WI38 (cell line): ENCODE results near the gene TUBA4B.
A peak's percentile ranks its signal among the peaks of the same experiment; 100 is the strongest.

Source experiments
- H3K4me3 ChIP-seq: 2 replicates; pipeline ENCODE4 v1.5.1; 2011; ENCODE audit warnings: low read depth, mild to moderate bottlenecking, control low read depth, low read length
- TF ChIP-seq, protein P1 (sequence below): IDR thresholded peaks from 2 replicates; pipeline ENCODE4 v1.5.1; 2012; ENCODE audit warnings: low read depth, mild to moderate bottlenecking, control low read depth, low read length

Gene TUBA4B

DNA sequence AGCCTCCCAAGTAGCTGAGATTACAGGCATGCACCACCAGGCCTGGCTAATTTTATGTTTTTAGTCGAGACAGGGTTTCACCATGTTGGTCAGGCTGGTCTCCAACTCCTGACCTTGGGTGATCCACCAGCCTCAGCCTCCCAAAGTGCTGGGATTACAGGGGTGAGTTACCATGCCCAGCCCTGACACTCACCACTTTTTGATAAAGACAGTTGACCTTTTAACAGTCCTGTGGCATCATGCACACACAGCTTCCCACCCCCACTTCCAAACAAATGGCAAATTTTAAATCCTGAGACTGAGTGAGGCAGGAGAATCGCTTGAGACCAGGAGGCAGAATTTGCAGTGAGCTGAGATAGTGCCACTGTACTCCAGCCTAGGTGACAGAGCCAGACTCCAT lies 20.0 kb downstream of the TUBA4B start:
- H3K4me3 ChIP-seq: no peak overlapping the region
- TF ChIP-seq, protein P1, sequence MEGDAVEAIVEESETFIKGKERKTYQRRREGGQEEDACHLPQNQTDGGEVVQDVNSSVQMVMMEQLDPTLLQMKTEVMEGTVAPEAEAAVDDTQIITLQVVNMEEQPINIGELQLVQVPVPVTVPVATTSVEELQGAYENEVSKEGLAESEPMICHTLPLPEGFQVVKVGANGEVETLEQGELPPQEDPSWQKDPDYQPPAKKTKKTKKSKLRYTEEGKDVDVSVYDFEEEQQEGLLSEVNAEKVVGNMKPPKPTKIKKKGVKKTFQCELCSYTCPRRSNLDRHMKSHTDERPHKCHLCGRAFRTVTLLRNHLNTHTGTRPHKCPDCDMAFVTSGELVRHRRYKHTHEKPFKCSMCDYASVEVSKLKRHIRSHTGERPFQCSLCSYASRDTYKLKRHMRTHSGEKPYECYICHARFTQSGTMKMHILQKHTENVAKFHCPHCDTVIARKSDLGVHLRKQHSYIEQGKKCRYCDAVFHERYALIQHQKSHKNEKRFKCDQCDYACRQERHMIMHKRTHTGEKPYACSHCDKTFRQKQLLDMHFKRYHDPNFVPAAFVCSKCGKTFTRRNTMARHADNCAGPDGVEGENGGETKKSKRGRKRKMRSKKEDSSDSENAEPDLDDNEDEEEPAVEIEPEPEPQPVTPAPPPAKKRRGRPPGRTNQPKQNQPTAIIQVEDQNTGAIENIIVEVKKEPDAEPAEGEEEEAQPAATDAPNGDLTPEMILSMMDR: no peak

DNA sequence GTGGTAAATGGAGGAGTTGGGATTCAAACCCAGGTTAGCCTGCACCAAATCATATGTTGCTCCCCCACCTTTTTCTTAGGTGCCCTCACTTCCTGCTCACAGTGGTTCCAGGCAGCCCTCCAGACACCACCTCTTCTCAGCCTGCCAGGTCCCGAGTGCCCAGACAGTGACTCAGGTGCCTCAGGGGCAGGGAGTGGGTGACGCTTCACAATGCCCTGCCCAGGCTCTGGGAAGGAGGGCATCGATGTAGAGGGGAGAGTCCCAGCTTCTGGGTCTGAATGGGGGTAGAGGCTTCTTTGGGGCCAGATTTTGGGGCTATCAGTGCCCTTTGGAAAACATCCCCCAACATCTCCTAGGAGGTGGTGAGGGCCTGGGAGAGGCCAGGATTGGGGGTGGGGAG lies 20.9 kb downstream of the TUBA4B start:
- H3K4me3 ChIP-seq: no peak overlapping the region
- TF ChIP-seq, protein P1: no peak

DNA sequence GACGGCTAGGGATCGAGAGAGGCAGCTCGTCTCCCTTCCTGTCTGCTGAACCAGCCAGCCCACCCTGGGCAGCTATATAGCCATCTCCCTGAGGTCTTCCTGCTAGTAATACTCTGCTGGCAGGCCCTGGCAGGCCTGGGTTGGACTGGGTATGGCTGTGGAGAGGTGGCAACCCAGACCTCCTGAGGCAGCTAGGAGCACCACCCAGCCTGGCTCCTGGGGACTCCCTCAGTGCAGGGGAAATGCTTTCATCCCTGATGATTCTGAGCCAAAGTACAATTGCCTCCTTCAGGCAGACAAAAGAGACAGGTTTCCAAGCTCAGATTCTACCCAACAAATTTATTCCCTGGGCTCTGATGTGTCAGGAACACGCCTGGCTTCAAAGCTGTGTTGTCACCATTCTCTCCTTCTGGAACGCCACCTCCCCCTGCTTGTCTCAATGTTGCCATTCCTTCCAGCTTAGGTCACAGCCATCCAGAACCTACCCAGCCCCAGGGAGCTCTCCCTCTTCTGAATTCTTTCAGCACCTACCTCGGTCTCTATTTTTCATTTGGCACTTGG lies 21.4 kb downstream of the TUBA4B start:
- TF ChIP-seq, protein P1: no peak
- H3K4me3 ChIP-seq: peak overlapping the region; percentile 1; the same call in 1 of the 2 replicates

DNA sequence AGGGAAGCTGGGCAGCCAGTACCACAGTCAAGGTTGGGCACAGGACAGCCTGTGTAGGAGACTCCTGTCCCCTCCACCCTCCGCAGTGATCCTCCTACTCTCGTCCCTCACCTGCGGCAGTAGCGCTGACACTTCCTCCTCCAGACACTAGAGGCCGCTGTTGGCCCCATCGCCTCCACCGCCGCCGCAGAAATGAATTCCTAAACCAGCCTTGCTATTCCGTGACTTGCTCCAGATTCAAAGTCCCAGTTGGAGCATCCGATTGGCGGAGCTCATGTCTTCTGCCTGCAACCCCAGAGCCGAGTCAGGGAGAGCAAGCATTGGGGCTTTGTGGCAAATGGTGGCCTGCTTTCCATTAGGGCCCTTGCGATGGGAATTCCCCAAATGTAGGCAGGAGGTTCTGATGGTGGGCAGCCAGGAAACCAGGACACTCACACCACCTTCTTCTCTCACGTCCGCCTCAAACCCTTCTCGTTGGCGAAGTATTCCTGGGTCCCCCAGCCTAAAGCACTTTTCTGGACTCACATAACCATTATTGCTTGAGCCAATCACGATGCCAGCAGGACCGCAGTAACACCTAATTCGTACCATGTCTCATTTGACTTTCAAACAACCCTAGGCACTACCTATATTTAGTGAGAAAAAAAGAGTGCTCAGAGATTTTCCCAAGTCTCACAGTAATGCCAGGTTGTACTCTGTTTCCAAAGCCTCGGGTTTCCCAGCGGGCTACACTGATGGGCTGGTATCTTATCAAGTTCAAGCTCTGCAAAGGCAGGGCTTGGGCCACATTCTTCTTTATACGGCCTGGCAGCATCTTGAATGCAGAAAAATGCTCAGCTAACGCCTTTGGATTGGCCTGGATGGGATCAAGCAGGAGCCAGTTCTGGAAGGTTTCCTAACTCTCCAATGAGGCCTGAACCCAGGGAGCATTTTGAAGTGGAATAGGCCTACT lies 24.9 kb downstream of the TUBA4B start:
- H3K4me3 ChIP-seq: no peak overlapping the region
- TF ChIP-seq, protein P1: peak; percentile 98

GRCh38 chr2:219278655-219279150 lies 25.7 kb downstream of the TUBA4B start:
- TF ChIP-seq, protein P1: no peak
- no peak overlapping the region for H3K4me3 ChIP-seq

DNA sequence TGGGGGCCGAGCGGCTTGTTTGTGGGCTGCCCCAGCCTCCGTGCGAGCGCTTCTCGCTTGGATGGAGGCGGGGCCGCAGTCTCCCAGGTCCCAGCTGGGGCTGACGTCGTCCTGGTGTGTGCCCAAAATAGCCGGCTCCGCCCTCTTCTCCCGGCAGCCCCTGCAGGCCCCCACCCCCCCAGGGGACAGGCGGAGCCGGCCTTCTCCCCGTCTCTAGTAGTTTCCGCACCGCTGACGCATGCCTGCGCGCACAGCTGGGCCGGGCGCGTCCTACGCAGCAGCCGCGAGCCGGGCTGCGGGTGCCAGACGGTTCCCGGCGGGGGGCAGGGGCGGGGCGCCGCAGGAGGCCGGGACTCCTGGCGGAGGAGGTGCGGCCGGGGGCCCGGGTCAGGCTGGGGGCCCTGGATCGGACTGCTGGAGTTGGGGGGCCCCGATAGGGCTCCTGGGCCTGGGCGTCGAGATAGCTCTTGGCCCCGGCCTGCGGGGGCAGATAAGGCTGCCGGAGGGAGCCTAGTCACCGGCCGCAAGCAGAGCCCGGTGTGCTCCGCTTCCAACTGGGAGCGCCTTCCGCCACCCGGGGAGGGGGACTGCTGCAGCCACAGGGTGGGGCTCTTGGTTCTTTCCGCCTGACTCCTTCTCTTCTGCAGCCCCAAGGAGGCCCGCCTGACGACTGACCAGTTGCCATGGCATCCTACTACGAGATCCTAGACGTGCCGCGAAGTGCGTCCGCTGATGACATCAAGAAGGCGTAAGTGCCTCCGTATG lies 26.3 kb downstream of the TUBA4B start, which contains the start of gene DNAJB2:
DNAJB2 (plus strand) TSS at position 216 of the 765 bp plus-strand sequence; CDS start at position 684, 468 bp downstream.
- TF ChIP-seq, protein P1: no peak
- H3K4me3 ChIP-seq: peak within 1 kb of the TSS; percentile 61
